Fibroblast of lung (primary cell): ENCODE data around the gene NUDT6.

Source experiments
- CTCF ChIP-seq, 2 donors: IDR thresholded peaks in 1 of 2; conservative IDR thresholded peaks in 1 of 2; 1 replicate in 1 of 2; 2 replicates in 1 of 2; pipeline ENCODE4 v1.5.1; 2011 to 2012; ENCODE audit warnings: low read length in 2 of 2, control low read depth in 1 of 2, inconsistent platforms in 1 of 2, low read depth in 1 of 2, mild to moderate bottlenecking in 1 of 2
- EZH2 ChIP-seq: IDR thresholded peaks from 2 replicates; pipeline ENCODE4 v1.5.1; 2012; ENCODE audit warnings: low read length, control low read depth, mild to moderate bottlenecking; ENCODE audit errors: missing control alignments

DNA sequence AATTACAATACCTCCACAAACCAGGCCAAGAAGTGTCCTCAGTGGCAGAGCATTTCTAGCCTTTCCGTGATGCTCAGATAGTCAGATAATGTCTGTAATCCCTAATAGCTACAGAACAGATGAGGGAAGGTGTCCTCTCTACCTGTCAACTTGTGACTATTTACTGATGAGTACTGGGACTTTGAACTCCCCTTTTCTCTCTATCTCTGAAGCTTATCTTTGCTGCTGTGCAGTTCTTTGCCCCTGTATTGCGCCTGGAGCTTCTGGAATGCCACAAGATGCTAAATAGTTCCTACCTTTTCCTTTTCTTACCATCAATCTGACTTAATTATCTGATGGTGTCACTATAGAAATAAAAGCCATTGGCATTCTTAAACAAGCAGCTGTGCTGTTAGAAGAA, 65.2 kb downstream of the NUDT6 start:
- TF ChIP-seq CTCF (conservative IDR thresholded peaks at IDR 0.05 in 1 of 2, IDR thresholded peaks at IDR 0.05 in 1 of 2; ENCODE audit: low read depth in 1 of 2, low read length in 2 of 2): no peak
- no peak for TF ChIP-seq EZH2
